Measurements from ENCODE around the gene CABP2. TPM values are rescaled to one million over a fixed set of nuclear protein-coding genes. Genes with fewer than 3 reads are reported as not detected.
"Not testable (repeated sequence)": the region's sequence is repeated elsewhere in the genome, so short reads cannot be mapped to it uniquely, and the experiment has no call there.

CABP2 gene
- total RNA-seq: not detected

- DNase-seq (ENCODE audit: low spot score): no peak
- Mint-ChIP-seq H3K27ac (no peak within 1 kb of the TSS), H3K4me3 (no peak within 1 kb of the TSS), H3K9me3 (peaks cover 3% of the 10 kb centered on the region), H3K27me3 (peaks cover 9 to 14% of the 10 kb centered on the region in 2 donors), H3K36me3 (no peaks in the 10 kb centered on the region), H3K4me1 (ENCODE audit: low read depth in 2 of 2) (no peaks in the 10 kb centered on the region)
- no peak for ATAC-seq
Observed at GRCh38 chr11:67522844-67523555, at the start of gene CABP2. CABP2 (minus strand) TSS chr11:67523446; CDS start chr11:67523326, 120 bp downstream.

DNA sequence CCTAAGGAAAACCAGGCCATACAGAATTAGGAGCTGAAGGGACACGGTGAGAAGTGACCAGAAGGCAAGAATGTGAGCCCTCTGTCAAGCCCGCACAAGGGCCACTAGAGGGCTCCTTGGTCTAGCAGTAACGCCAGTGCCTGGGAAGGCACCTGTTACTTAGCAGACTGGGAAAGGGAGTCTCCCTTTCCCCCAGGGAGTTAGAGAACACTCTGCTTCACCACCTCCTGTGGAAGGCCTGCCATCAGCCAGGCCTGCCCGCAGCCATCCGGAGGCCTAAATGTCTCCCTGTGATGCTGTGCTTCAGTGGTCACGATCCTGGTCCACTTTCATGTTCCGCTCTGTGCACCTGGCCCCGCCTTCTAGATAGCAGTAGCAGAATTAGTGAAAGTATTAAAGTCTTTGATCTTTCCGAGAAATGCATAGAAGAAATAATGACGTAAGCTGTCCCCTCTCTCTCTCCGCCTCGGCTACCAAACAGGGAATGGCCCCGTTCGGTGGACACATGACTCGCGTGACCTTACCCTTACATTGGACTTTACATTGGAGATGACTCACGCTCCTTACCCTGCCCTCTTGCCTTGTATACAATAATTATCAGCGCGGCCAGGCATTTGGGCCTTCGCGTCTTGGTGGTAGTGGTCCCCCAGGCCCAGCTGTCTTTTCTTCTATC is 49.6 kb upstream of the CABP2 start:
- ATAC-seq: no peak
- H3K27ac Mint-ChIP-seq: no peak overlapping the region
- H3K36me3 Mint-ChIP-seq: no peaks in the 10 kb centered on the region
- H3K4me1 Mint-ChIP-seq (ENCODE audit: low read depth in 2 of 2): peaks cover 0 to 2% of the 10 kb centered on the region in 2 donors
- no peaks in the 10 kb centered on the region for H3K9me3 Mint-ChIP-seq
- H3K27me3 Mint-ChIP-seq: peaks cover 0 to 2% of the 10 kb centered on the region in 2 donors
- no peak overlapping the region for H3K4me3 Mint-ChIP-seq
- DNase-seq (ENCODE audit: low spot score): no peak

GRCh38 chr11:67572305-67572704 is 49.1 kb upstream of the CABP2 start:
- Mint-ChIP-seq H3K4me3 (no peak overlapping the region), H3K9me3 (no peaks in the 10 kb centered on the region), H3K4me1 (ENCODE audit: low read depth in 2 of 2) (peaks cover 0 to 2% of the 10 kb centered on the region in 2 donors), H3K27ac (no peak overlapping the region), H3K27me3 (peaks cover 0 to 2% of the 10 kb centered on the region in 2 donors), H3K36me3 (no peaks in the 10 kb centered on the region)
- ATAC-seq (no peak), DNase-seq (ENCODE audit: low spot score) (no peak)

- Mint-ChIP-seq H3K36me3 (no peaks in the 10 kb centered on the region), H3K27ac (no peak overlapping the region), H3K27me3 (peaks cover 0 to 2% of the 10 kb centered on the region in 2 donors), H3K4me1 (ENCODE audit: low read depth in 2 of 2) (peaks cover 0 to 2% of the 10 kb centered on the region in 2 donors), H3K4me3 (no peak overlapping the region), H3K9me3 (no peaks in the 10 kb centered on the region)
- ATAC-seq (no peak), DNase-seq (ENCODE audit: low spot score) (no peak)
Observed at GRCh38 chr11:67571443-67571842, 48.2 kb upstream of the CABP2 start.

DNA sequence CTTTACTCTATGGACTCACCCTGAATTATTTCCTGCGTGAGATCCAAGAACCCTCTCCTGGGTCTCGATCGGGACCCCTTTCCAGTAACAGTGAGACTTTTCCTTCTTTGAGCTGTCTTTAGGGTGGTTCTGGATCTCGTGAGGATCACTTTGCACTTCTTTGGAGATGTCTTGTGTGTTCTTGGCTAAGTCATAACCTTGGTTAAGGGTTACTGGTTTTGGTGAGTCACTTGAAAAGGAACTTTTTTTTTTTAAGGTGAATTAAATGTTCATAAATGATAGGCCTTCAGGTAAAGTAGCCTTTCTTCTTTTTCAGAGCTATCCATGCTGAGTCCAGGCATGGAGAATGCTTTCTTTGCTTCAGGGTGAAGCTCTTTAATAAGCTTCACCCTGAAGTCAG is 41.0 kb upstream of the CABP2 start:
- Mint-ChIP-seq H3K4me3 (no peak overlapping the region), H3K36me3 (no peaks in the 10 kb centered on the region), H3K9me3 (no peaks in the 10 kb centered on the region), H3K27ac (no peak overlapping the region), H3K4me1 (ENCODE audit: low read depth in 2 of 2) (peaks cover 4 to 8% of the 10 kb centered on the region in 2 donors), H3K27me3 (peaks cover 18 to 21% of the 10 kb centered on the region in 2 donors)
- no peak for ATAC-seq
- DNase-seq (ENCODE audit: low spot score): no peak

DNA sequence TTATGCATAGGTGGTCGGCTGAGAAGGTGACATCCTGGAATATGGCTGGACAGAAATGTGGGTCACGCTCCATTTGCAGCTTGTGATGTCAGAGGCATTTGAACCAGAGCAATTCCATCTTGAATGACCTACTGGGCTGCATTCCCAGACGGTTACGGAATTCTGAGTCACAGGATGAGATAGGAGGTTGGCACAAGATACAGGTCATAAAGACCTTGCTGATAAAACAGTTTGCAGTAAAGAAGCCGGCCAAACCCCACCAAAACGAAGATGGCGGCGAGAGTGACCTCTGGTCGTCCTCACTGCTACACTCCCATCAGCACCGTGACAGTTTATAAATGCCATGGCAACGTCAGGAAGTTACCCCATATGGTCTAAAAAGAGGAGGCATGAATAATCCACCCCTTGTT is 40.5 kb upstream of the CABP2 start:
- H3K27me3 Mint-ChIP-seq: peaks cover 22 to 23% of the 10 kb centered on the region in 2 donors
- H3K4me3 Mint-ChIP-seq; ATAC-seq; H3K36me3 Mint-ChIP-seq; H3K9me3 Mint-ChIP-seq; H3K27ac Mint-ChIP-seq; H3K4me1 Mint-ChIP-seq (ENCODE audit: low read depth in 2 of 2); DNase-seq (ENCODE audit: low spot score): not testable (repeated sequence)

DNA sequence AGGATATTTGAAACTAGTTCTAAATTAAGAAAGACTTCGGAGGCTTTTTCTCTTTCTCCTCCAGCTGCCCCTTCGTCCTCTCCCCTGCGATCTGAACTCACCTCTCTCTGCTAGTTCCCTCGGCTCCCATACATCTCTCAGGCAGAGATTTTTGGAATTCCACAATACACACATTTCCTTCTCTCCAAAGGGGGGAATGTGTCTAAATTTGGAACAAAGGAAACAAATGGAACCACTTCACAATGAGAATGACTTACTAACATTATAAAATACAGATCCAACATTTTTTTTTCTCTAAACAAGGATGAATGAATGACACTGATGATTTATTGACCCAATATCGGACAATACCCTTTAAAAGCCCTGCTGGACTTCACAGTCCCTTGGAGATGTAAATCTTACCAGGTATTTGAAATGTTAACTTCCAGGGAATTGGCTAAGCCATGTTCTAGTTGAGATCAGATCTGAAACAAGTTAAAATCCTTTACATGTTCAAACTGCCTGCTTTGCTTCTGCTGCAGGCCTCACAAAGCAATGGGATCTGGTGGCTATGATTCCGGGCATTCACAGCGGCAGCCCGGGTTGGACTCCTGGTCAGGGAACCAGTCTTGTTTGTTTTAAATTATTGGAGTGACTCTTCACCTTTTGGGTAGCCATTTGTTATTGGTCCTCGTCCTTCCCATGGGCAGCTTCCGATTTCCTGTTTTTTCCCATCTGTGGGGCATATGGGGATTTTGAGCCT is 39.9 kb upstream of the CABP2 start:
- DNase-seq (ENCODE audit: low spot score) (no peak), ATAC-seq (no peak)
- peaks cover 24 to 26% of the 10 kb centered on the region in 2 donors for H3K27me3 Mint-ChIP-seq
- H3K4me1 Mint-ChIP-seq (ENCODE audit: low read depth in 2 of 2): peaks cover 4 to 8% of the 10 kb centered on the region in 2 donors
- H3K36me3 Mint-ChIP-seq: no peaks in the 10 kb centered on the region
- no peaks in the 10 kb centered on the region for H3K9me3 Mint-ChIP-seq
- H3K27ac Mint-ChIP-seq: no peak overlapping the region
- no peak overlapping the region for H3K4me3 Mint-ChIP-seq

- no peak overlapping the region for H3K4me3 Mint-ChIP-seq
- H3K27me3 Mint-ChIP-seq: peaks cover 24 to 28% of the 10 kb centered on the region in 2 donors
- peak in 1 of 2 donors; percentile 41 for ATAC-seq
- DNase-seq (ENCODE audit: low spot score): no peak
- no peaks in the 10 kb centered on the region for H3K36me3 Mint-ChIP-seq
- no peak overlapping the region for H3K27ac Mint-ChIP-seq
- H3K9me3 Mint-ChIP-seq: no peaks in the 10 kb centered on the region
- H3K4me1 Mint-ChIP-seq (ENCODE audit: low read depth in 2 of 2): peaks cover 4 to 8% of the 10 kb centered on the region in 2 donors
Observed at GRCh38 chr11:67561971-67562619, 38.8 kb upstream of the CABP2 start.

DNA sequence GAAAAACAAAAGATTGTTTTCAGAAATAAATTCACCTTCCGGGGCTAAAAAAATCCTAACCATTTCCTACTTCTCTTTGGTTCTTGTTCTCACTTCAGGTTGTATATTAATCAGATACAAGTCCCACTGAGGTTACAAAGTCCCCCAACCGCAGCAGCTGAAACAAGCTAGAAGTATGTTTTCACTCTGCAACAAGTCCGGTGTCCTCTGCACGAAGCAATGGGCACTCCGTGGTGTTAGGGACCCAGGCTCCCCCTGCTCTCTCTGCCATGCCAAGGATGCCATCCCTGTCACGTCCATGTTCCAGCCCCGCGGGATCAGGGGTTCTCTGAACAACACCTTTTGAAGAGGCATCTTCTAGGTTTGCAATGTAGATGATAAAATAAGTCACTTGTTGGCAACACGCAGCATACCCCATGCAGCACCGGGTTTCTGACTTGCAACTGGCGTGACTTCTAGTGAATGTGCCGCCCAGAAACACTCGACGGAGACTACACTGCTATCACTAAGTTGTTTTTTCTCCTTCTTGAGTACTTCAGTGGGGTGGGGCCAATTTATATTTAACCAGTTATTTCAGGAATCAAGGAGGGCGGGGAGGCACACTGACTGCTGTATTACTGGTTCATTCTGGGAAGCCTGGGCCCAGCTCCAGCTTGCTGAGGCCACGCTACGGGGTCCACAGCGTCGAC is 35.0 kb upstream of the CABP2 start:
- H3K36me3 Mint-ChIP-seq: no peaks in the 10 kb centered on the region
- H3K9me3 Mint-ChIP-seq: no peaks in the 10 kb centered on the region
- DNase-seq (ENCODE audit: low spot score) (no peak), ATAC-seq (no peak)
- H3K4me1 Mint-ChIP-seq (ENCODE audit: low read depth in 2 of 2): peaks cover 4 to 8% of the 10 kb centered on the region in 2 donors
- no peak overlapping the region for H3K4me3 Mint-ChIP-seq
- no peak overlapping the region for H3K27ac Mint-ChIP-seq
- peaks cover 12 to 21% of the 10 kb centered on the region in 2 donors for H3K27me3 Mint-ChIP-seq

GRCh38 chr11:67556244-67556643 is 33.0 kb upstream of the CABP2 start:
- no peak overlapping the region for H3K27ac Mint-ChIP-seq
- no peak for ATAC-seq
- H3K4me3 Mint-ChIP-seq: no peak overlapping the region
- no peak for DNase-seq (ENCODE audit: low spot score)
- no peaks in the 10 kb centered on the region for H3K9me3 Mint-ChIP-seq
- peaks cover 5 to 14% of the 10 kb centered on the region in 2 donors for H3K27me3 Mint-ChIP-seq
- no peaks in the 10 kb centered on the region for H3K36me3 Mint-ChIP-seq
- no peaks in the 10 kb centered on the region for H3K4me1 Mint-ChIP-seq (ENCODE audit: low read depth in 2 of 2)

DNA sequence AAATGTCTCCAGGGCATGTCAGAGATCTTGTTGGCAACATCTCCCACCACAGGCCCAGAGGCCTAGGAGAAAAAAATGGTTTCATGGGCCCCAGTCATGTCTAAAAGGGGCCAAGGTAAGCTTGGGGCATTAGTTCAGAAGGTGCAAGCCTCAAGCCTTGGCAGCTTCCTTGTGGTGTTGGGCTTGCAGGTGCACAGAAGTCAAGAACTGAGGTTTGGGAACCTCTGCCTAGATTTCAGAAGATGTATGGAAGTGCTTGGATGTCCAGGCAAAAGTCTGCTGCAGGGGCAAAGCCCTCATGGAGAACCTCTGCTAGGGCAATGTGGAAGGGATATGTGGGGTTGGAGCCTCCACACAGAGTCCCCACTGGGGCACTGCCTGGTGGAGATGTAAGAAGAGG is 28.5 kb upstream of the CABP2 start:
- H3K4me1 Mint-ChIP-seq (ENCODE audit: low read depth in 2 of 2); H3K27me3 Mint-ChIP-seq; ATAC-seq; H3K36me3 Mint-ChIP-seq; H3K4me3 Mint-ChIP-seq; H3K9me3 Mint-ChIP-seq; DNase-seq (ENCODE audit: low spot score); H3K27ac Mint-ChIP-seq: not testable (repeated sequence)

DNA sequence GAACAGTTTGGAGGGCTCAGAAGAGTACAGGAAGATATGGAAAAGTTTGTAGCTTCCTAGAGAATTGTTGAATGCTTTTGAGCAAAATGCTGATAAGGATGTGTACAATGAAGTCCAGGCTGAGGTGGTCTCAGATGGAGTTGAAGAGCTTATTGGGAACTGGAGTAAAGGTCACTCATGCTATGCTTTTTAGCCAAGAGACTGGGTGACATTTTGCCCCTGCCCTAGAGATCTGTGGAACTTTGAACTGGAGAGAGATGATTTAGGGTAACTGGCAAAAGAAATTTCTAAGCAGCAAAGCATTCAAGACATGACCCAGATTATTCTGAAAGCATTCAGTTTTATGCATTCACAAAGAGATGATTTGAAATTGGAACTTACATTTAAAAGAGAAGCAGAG is 27.9 kb upstream of the CABP2 start:
- H3K27ac Mint-ChIP-seq: no peak overlapping the region
- H3K27me3 Mint-ChIP-seq: peaks cover 0 to 7% of the 10 kb centered on the region in 2 donors
- DNase-seq (ENCODE audit: low spot score): no peak
- no peaks in the 10 kb centered on the region for H3K9me3 Mint-ChIP-seq
- H3K4me3 Mint-ChIP-seq: no peak overlapping the region
- no peak for ATAC-seq
- no peaks in the 10 kb centered on the region for H3K4me1 Mint-ChIP-seq (ENCODE audit: low read depth in 2 of 2)
- H3K36me3 Mint-ChIP-seq: no peaks in the 10 kb centered on the region

- Mint-ChIP-seq H3K27me3 (peaks cover 0 to 7% of the 10 kb centered on the region in 2 donors), H3K4me1 (ENCODE audit: low read depth in 2 of 2) (no peaks in the 10 kb centered on the region), H3K4me3 (no peak overlapping the region), H3K9me3 (no peaks in the 10 kb centered on the region), H3K27ac (no peak overlapping the region), H3K36me3 (no peaks in the 10 kb centered on the region)
- ATAC-seq (no peak), DNase-seq (ENCODE audit: low spot score) (no peak)
Observed at GRCh38 chr11:67548555-67549110, 25.4 kb upstream of the CABP2 start.
